H1 (cell line): ENCODE measurements around the gene MDFIC. TPM values are rescaled to one million over a fixed set of nuclear protein-coding genes. Genes with fewer than 3 reads are reported as not detected.

Experiments used
- CTCF ChIA-PET: fragments of 300-600 bp; sonication (Branson Sonifier 250); formaldehyde crosslinking; loops from one replicate; lab custom pipeline; 2021; ENCODE audit not compliant: partially characterized antibody; lab: Charles Lee
- POLR2A ChIA-PET: fragments of 300-600 bp; sonication (Branson Sonifier 250); formaldehyde crosslinking; loops from one replicate; lab custom pipeline; 2021; ENCODE audit warnings: inconsistent platforms; ENCODE audit not compliant: partially characterized antibody; lab: Charles Lee
- DNase-seq, 2 experiments: peaks; one replicate each; pipeline versions ENCODE4 v3.0.0 to v3.0.0-alpha.2; 2010 to 2022; ENCODE audit warnings: low spot score in 2 of 2, low read depth in 1 of 2, mixed read lengths in 1 of 2
- FAIRE-seq: peaks from 2 replicates; lab custom pipeline; 2011; peaks lifted over from hg19 to GRCh38; lab: Jason Lieb, UNC
- H2AFZ ChIP-seq: 2 replicates; pipeline ENCODE4 v1.8.1; 2012; ENCODE audit warnings: low read length, inconsistent platforms
- H2AK5ac ChIP-seq: 2 replicates; pipeline ENCODE4 v1.6.1; 2013; ENCODE audit warnings: low read depth, low read length
- H2BK120ac ChIP-seq: replicated peaks from 2 replicates; pipeline ENCODE3; 2013; ENCODE audit warnings: low read depth, low read length, inconsistent platforms
- H2BK12ac ChIP-seq: 2 replicates; pipeline ENCODE4 v1.6.1; 2013; ENCODE audit warnings: low read depth, low read length
- H2BK15ac ChIP-seq: 2 replicates; pipeline ENCODE4 v1.6.1; 2013; ENCODE audit warnings: low read length
- H2BK20ac ChIP-seq: 2 replicates; pipeline ENCODE4 v1.6.1; 2013; ENCODE audit warnings: low read length
- H2BK5ac ChIP-seq: 2 replicates; pipeline ENCODE4 v1.6.1; 2013; ENCODE audit warnings: low read depth, low read length
- H3K14ac ChIP-seq: 2 replicates; pipeline ENCODE4 v1.6.1; 2013; ENCODE audit warnings: inconsistent platforms; ENCODE audit not compliant: insufficient read length
- H3K18ac ChIP-seq: 2 replicates; pipeline ENCODE4 v1.6.1; 2013; ENCODE audit warnings: low read length; ENCODE audit errors: extremely low read depth
- H3K23ac ChIP-seq: 2 replicates; pipeline ENCODE4 v1.6.1; 2013; ENCODE audit warnings: inconsistent platforms; ENCODE audit not compliant: insufficient read length
- H3K23me2 ChIP-seq: 2 replicates; pipeline ENCODE4 v1.6.1; 2013; ENCODE audit warnings: low read depth, low read length
- H3K27ac ChIP-seq: 2 replicates; pipeline ENCODE4 v1.6.1; 2011; ENCODE audit warnings: low read depth, low read length, inconsistent platforms
- H3K27me3 ChIP-seq, 4 experiments: replicated peaks in 1 of 4; 1 replicate in 1 of 4; 2 replicates in 3 of 4; pipeline versions ENCODE4 v1.6.1 to v1.8.1; 2011 to 2013; ENCODE audit warnings: low read length in 3 of 4, mild to moderate bottlenecking in 3 of 4, inconsistent platforms in 2 of 4, mixed read lengths in 2 of 4, moderate library complexity in 1 of 4; ENCODE audit not compliant: control insufficient read depth in 3 of 4, insufficient read depth in 3 of 4; ENCODE audit errors: extremely low read depth in 1 of 4
- H3K36me3 ChIP-seq, 4 experiments: 2 replicates each; pipeline versions ENCODE4 v1.6.1 to v1.8.1; 2011 to 2013; ENCODE audit warnings: mild to moderate bottlenecking in 4 of 4, low read length in 3 of 4, moderate library complexity in 2 of 4, control low read depth in 1 of 4, inconsistent platforms in 1 of 4; ENCODE audit not compliant: insufficient read depth in 4 of 4, control insufficient read depth in 2 of 4
- H3K4ac ChIP-seq: replicated peaks from 2 replicates; pipeline ENCODE3; 2013; ENCODE audit warnings: low read length, low read depth, mixed read lengths, inconsistent platforms; ENCODE audit not compliant: insufficient read length
- H3K4me1 ChIP-seq, 4 experiments: replicated peaks in 1 of 4; 1 replicate in 1 of 4; 2 replicates in 3 of 4; pipeline versions ENCODE4 v1.6.1 to v1.8.1; 2011 to 2013; ENCODE audit warnings: low read length in 3 of 4, inconsistent platforms in 2 of 4, mixed read lengths in 1 of 4; ENCODE audit not compliant: insufficient read depth in 4 of 4, control insufficient read depth in 3 of 4
- H3K4me2 ChIP-seq, 2 experiments: 2 replicates each; pipeline versions ENCODE4 v1.6.1 to v1.8.1; 2011 to 2013; ENCODE audit warnings: low read depth in 2 of 2, low read length in 2 of 2, control low read depth in 1 of 2, inconsistent platforms in 1 of 2, mild to moderate bottlenecking in 1 of 2; ENCODE audit not compliant: insufficient read depth in 1 of 2
- H3K4me3 ChIP-seq, 4 experiments: fragments of 200-600, 300-600 bp in 1 of 4; sonication (generic), shearing (Covaris generic), sonication (Bioruptor Twin) in 1 of 4; 2 replicates each; pipeline versions ENCODE4 v1.5.1 to v1.8.1; 2011 to 2016; ENCODE audit warnings: low read length in 4 of 4, low read depth in 3 of 4, control low read depth in 2 of 4, inconsistent platforms in 2 of 4, mild to moderate bottlenecking in 2 of 4, mixed read lengths in 1 of 4, moderate library complexity in 1 of 4; ENCODE audit not compliant: insufficient read depth in 2 of 4; ENCODE audit errors: extremely low read depth in 1 of 4
- H3K56ac ChIP-seq: replicated peaks from 2 replicates; pipeline ENCODE3; 2013; ENCODE audit warnings: low read depth, mild to moderate bottlenecking, mixed read lengths, low read length, inconsistent platforms; ENCODE audit not compliant: insufficient read length
- H3K79me1 ChIP-seq: 2 replicates; pipeline ENCODE4 v1.6.1; 2013; ENCODE audit warnings: low read depth, low read length, control low read depth
- H3K79me2 ChIP-seq, 2 experiments: 2 replicates each; pipeline versions ENCODE4 v1.6.1 to v1.8.1; 2012 to 2013; ENCODE audit warnings: low read length in 2 of 2, mild to moderate bottlenecking in 2 of 2, inconsistent platforms in 1 of 2; ENCODE audit not compliant: insufficient read depth in 2 of 2, control insufficient read depth in 1 of 2
- H3K9ac ChIP-seq, 4 experiments: replicated peaks in 1 of 4; 1 replicate in 1 of 4; 2 replicates in 3 of 4; pipeline versions ENCODE4 v1.6.1 to v1.8.1; 2011 to 2013; ENCODE audit warnings: low read depth in 3 of 4, low read length in 3 of 4, control low read depth in 2 of 4, mild to moderate bottlenecking in 2 of 4, moderate library complexity in 2 of 4, inconsistent platforms in 1 of 4; ENCODE audit errors: extremely low read depth in 1 of 4
- H3K9me3 ChIP-seq, 2 experiments: 2 replicates each; pipeline versions ENCODE4 v1.6.1 to v1.8.1; 2012 to 2013; ENCODE audit warnings: mild to moderate bottlenecking in 2 of 2, moderate library complexity in 2 of 2, control low read depth in 1 of 2, inconsistent platforms in 1 of 2, low read depth in 1 of 2, low read length in 1 of 2, mixed read lengths in 1 of 2; ENCODE audit not compliant: insufficient read depth in 2 of 2
- H4K20me1 ChIP-seq, 2 experiments: replicated peaks in 1 of 2; 2 replicates each; pipeline versions ENCODE3 to v1.8.1; 2011 to 2013; ENCODE audit warnings: inconsistent platforms in 2 of 2, low read length in 2 of 2, mild to moderate bottlenecking in 1 of 2; ENCODE audit not compliant: insufficient read depth in 2 of 2, control insufficient read depth in 1 of 2
- H4K5ac ChIP-seq: 2 replicates; pipeline ENCODE4 v1.6.1; 2013; ENCODE audit warnings: low read length, low read depth, mixed read lengths, inconsistent platforms; ENCODE audit not compliant: insufficient read length
- H4K8ac ChIP-seq: 2 replicates; pipeline ENCODE4 v1.8.0; 2013; ENCODE audit warnings: mild to moderate bottlenecking, moderate library complexity, low read length, inconsistent platforms; ENCODE audit not compliant: insufficient read depth; ENCODE audit errors: extremely low read depth
- H4K91ac ChIP-seq: replicated peaks from 2 replicates; pipeline ENCODE3; 2013; ENCODE audit warnings: low read length, mixed read lengths, inconsistent platforms; ENCODE audit not compliant: insufficient read length
- BACH1 ChIP-seq: IDR thresholded peaks from 2 replicates; pipeline ENCODE4 v1.6.1; 2012; ENCODE audit warnings: low read length, improper control_type of control experiment
- GABPA ChIP-seq: IDR thresholded peaks from 2 replicates; pipeline ENCODE4 v1.6.1; 2011; ENCODE audit warnings: mild to moderate bottlenecking, low read length, moderate library complexity, borderline replicate concordance; ENCODE audit not compliant: insufficient read depth
- HDAC2 ChIP-seq, 2 experiments: fragments of 300-600 bp in 1 of 2; sonication (generic) in 1 of 2; IDR thresholded peaks; 2 replicates each; pipeline ENCODE4 v1.6.1; 2011 to 2012; ENCODE audit warnings: low read depth in 2 of 2, low read length in 2 of 2, mild to moderate bottlenecking in 2 of 2, moderate library complexity in 2 of 2, borderline replicate concordance in 1 of 2, inconsistent platforms in 1 of 2
- JUN ChIP-seq: IDR thresholded peaks from 2 replicates; pipeline ENCODE4 v1.6.1; 2011; ENCODE audit warnings: low read depth, mild to moderate bottlenecking, improper control_type of control experiment, low read length
- NANOG ChIP-seq: IDR thresholded peaks from 2 replicates; pipeline ENCODE4 v1.6.1; 2011; ENCODE audit warnings: low read length, low read depth, mild to moderate bottlenecking, inconsistent platforms; ENCODE audit not compliant: insufficient read depth, poor library complexity, severe bottlenecking
- PHF8 ChIP-seq: fragments of 200-600 bp; sonication (generic); conservative IDR thresholded peaks from 2 replicates; pipeline ENCODE4 v1.7.1; 2012; ENCODE audit warnings: low read depth, mild to moderate bottlenecking, inconsistent platforms, low read length, moderate library complexity
- POLR2AphosphoS5 ChIP-seq: IDR thresholded peaks from 2 replicates; pipeline ENCODE4 v1.6.1; 2011; ENCODE audit warnings: low read depth, low read length
- RFX5 ChIP-seq: IDR thresholded peaks from 2 replicates; pipeline ENCODE4 v1.6.1; 2011; ENCODE audit warnings: low read depth, low read length, improper control_type of control experiment, borderline replicate concordance
- SIN3A ChIP-seq, 2 experiments: IDR thresholded peaks in 1 of 2; conservative IDR thresholded peaks in 1 of 2; 2 replicates each; pipeline ENCODE4 v1.6.1; 2011 to 2012; ENCODE audit warnings: low read length in 2 of 2, improper control_type of control experiment in 1 of 2, low read depth in 1 of 2, mild to moderate bottlenecking in 1 of 2
- TBP ChIP-seq: IDR thresholded peaks from 2 replicates; pipeline ENCODE4 v1.6.1; 2011; ENCODE audit warnings: low read depth, low read length, improper control_type of control experiment
- USF2 ChIP-seq: IDR thresholded peaks from 2 replicates; pipeline ENCODE4 v1.6.1; 2011; ENCODE audit warnings: low read length, improper control_type of control experiment
- WGBS, 2 experiments: shearing (Covaris generic) in 1 of 2; methylation state at CpG; one replicate each; pipeline versions ENCODE4 v1.1.6 to v1.1.7; 2013 to 2015; ENCODE audit warnings: low lambda C conversion rate in 2 of 2, mixed read lengths in 2 of 2, inconsistent platforms in 1 of 2, low coverage in 1 of 2, missing lambda C conversion rate in 1 of 2; ENCODE audit not compliant: insufficient replicate concordance in 2 of 2, insufficient coverage in 1 of 2, insufficient read length in 1 of 2; ENCODE audit errors: extremely low coverage in 1 of 2, missing lambda C conversion rate in 1 of 2; 5-methylcytosine and 5-hydroxymethylcytosine counted together
- polyA plus RNA-seq, 7 experiments: library from polyadenylated mRNA; depleted of rRNA in 3 of 7; stranded (reverse) in 5 of 7; unstranded in 2 of 7; fragments of >200 nt in 5 of 7; fragments of 200-250 nt in 2 of 7; gene quantifications; 1 replicate in 5 of 7; 2 replicates in 1 of 7; 4 replicates in 1 of 7; pipeline versions ENCODE4 v1.2.1 to v1.2.3, GENCODE V29; 2011 to 2013; ENCODE audit warnings: missing spikeins in 2 of 7, mixed read lengths in 2 of 7
- total RNA-seq: library from RNA; stranded (reverse); fragmentation: NEBNext Ultra II Directional; extraction: Animal tissue kit (Norgen Biotek cat#: 25700); gene quantifications from 2 replicates; pipeline ENCODE4 v1.2.1, GENCODE V29; 2021

Gene MDFIC
- total and polyA plus RNA-seq, 2 of the 8 experiments (the other 6 are each of a cell fraction or from before 2014, with no cell fraction given): 2.3 to 11.4 TPM

DNA sequence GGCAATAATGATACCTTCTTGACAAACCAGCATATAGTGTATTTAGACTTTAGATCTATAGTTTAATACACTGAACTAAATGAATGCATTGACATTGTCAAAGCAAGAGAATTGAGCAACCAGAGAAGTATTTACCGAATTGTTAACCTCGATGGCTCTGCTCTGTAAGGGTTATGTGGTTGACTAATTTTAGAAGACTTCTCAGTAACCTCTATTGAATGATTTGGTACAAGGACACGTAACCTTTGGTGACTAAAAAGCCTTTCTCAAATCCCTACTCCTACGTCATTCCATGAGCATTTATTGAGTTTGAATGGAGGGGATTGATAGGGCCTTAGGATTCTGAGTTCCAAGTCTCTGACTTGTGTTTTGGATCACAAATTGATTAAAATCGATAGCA lies 67.6 kb downstream of the MDFIC start:
- Histone ChIP-seq H3K14ac (no peak overlapping the region), H3K18ac (no peak overlapping the region), H3K9me3 (no peaks in the 10 kb centered on the region), H3K9ac (no peak overlapping the region), H3K23me2 (no peaks in the 10 kb centered on the region), H3K79me1 (no peaks in the 10 kb centered on the region), H3K79me2 (no peaks in the 10 kb centered on the region), H2BK15ac (no peak overlapping the region), H3K4me2 (no peak overlapping the region), H2AK5ac (no peak overlapping the region), H2BK120ac (no peak overlapping the region), H3K4ac (no peak overlapping the region), H4K91ac (no peak overlapping the region), H3K4me1 (peaks cover 2 to 11% (median 3%) of the 10 kb centered on the region in 4 experiments; a peak in 5 of 7 replicates), H3K27ac (no peak overlapping the region), H2BK12ac (no peak overlapping the region), H2AFZ (no peak overlapping the region)
- no peak for DNase-seq
- ChIA-PET POLR2A (no interaction called here), CTCF (no interaction called here)
- TF ChIP-seq TBP (no peak), SIN3A (conservative IDR thresholded peaks at IDR 0.05 in 1 of 2, IDR thresholded peaks at IDR 0.05 in 1 of 2; ENCODE audit: low read depth in 1 of 2, low read length in 2 of 2) (no peak), HDAC2 (IDR thresholded peaks at IDR 0.05; ENCODE audit: borderline replicate concordance in 1 of 2, low read depth in 2 of 2, low read length in 2 of 2) (no peak), BACH1 (no peak), GABPA (no peak), JUN (no peak), PHF8 (no peak), POLR2AphosphoS5 (no peak), RFX5 (no peak), USF2 (no peak), NANOG (no peak)
- TF ChIP-seq, all 59 proteins: peak for 0
- Histone ChIP-seq H4K5ac (no peak overlapping the region), H3K56ac (no peak overlapping the region), H4K8ac (no peak overlapping the region), H4K20me1 (no peaks in the 10 kb centered on the region), H3K36me3 (no peaks in the 10 kb centered on the region), H2BK20ac (no peak overlapping the region), H3K23ac (no peak overlapping the region), H3K4me3 (no peak overlapping the region), H2BK5ac (no peak overlapping the region), H3K27me3 (no peaks in the 10 kb centered on the region)
- no peak for FAIRE-seq
- WGBS, 2 experiments: 93% methylated on average over 5 of the region's 5 CpGs; no CpG with 5 or more reads in 1 of the 2 experiments
